GM12865 (cell line): ENCODE results near the gene FGGY.

Experiments used
- DNase-seq: peaks from one replicate; pipeline ENCODE4 v3.0.0; 2010; ENCODE audit warnings: low read depth
- H3K4me3 ChIP-seq: 2 replicates; pipeline ENCODE4 v1.5.1; 2011; ENCODE audit warnings: mild to moderate bottlenecking, low read depth, low read length, control low read depth
- CTCF ChIP-seq: IDR thresholded peaks from 2 replicates; pipeline ENCODE4 v1.5.1; 2011; ENCODE audit warnings: low read length, control low read depth, low read depth, inconsistent platforms; ENCODE audit not compliant: insufficient read depth; ENCODE audit errors: missing control alignments

FGGY gene

GRCh38 chr1:59596432-59596831 is 299.5 kb downstream of the FGGY start:
- no peak for TF ChIP-seq CTCF
- no peak for DNase-seq
- H3K4me3 ChIP-seq = no peak overlapping the region

- no peak for TF ChIP-seq CTCF
- H3K4me3 ChIP-seq = no peak overlapping the region
- no peak for DNase-seq
These were observed 300.1 kb downstream of the FGGY start for GRCh38 chr1:59596956-59597355.

GRCh38 chr1:59597420-59598119 is 300.7 kb downstream of the FGGY start:
- no peak for TF ChIP-seq CTCF
- H3K4me3 ChIP-seq = no peak overlapping the region
- no peak for DNase-seq

- no peak for TF ChIP-seq CTCF
- no peak overlapping the region for H3K4me3 ChIP-seq
- no peak for DNase-seq
These were observed 301.2 kb downstream of the FGGY start for GRCh38 chr1:59598120-59598440.

GRCh38 chr1:59601041-59601441 is 304.1 kb downstream of the FGGY start:
- DNase-seq = no peak
- TF ChIP-seq CTCF = no peak
- no peak overlapping the region for H3K4me3 ChIP-seq

- no peak for DNase-seq
These were observed 304.9 kb downstream of the FGGY start for GRCh38 chr1:59601811-59602210.

More at GRCh38 chr1:59601811-59602210, 304.9 kb downstream of the FGGY start:
- TF ChIP-seq CTCF = no peak
- no peak overlapping the region for H3K4me3 ChIP-seq
